ENCODE measurements around the gene ID2. TPM values are rescaled to one million over a fixed set of nuclear protein-coding genes. Genes with fewer than 3 reads are reported as not detected.

ID2 gene
- total and polyA plus RNA-seq, 2 of the 13 experiments (the other 11 are each of a cell fraction or from before 2014, with no cell fraction given) = 214 to 719 TPM

DNA sequence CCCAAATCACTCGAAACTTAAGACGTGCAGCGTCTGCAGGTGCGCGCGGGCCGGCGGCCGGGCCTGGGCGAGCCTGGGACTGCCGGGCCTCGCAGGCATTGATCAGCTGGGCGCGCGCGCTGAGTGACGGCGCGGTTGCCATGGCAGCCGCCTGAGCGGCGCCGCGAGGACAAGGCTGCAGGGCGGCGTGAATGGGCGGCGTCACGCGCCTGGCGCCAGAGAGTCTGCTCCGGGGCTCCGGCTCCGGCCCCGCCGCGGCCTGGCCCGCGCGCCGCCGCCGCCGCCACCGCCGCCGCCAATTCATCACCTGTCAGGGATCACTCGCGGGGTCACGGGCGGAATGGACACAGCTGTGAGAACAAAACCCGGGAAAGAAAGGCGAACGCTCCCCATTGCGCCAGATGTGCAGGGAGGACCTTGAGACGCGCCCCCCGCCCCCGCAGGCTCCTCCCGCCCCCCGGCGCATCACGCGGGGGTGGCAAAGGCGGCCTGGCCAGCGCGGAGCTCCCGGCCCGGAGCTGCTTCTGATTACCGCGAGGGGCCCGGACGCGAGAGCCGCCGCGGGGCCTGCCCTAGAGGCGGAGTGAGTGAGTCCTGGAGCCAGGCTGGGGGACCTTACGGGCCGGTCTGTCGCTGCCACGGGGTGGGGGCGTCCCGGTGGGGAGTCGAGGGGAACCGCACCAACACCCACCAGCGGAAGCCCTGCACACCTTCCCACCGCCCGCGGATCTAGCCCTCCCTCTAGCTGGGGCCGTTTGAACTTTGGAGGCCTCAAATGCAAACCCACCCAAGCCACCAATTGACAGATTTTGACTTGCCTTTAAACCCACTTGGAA lies 2.9 kb upstream of the ID2 start (continued):
- TF ChIP-seq HNF1A (IDR thresholded peaks at IDR 0.05; ENCODE audit: low read depth) (peak; percentile 32; the same call in 1 of the 2 replicates), HNF1A (CRISPR knock-in tag; IDR thresholded peaks at IDR 0.05; ENCODE audit: borderline replicate concordance) (peak; percentile 83), ZNF510 (CRISPR knock-in tag; IDR thresholded peaks at IDR 0.05; ENCODE audit: low read depth) (no peak), ARNT2 (CRISPR knock-in tag; IDR thresholded peaks at IDR 0.05; ENCODE audit: low read depth) (peak; percentile 86), ZNF550 (CRISPR knock-in tag; IDR thresholded peaks at IDR 0.05; ENCODE audit: borderline replicate concordance) (no peak), ZNF678 (CRISPR knock-in tag; IDR thresholded peaks at IDR 0.05) (peak; percentile 58), ZNF652 (CRISPR knock-in tag; IDR thresholded peaks at IDR 0.05; ENCODE audit: borderline replicate concordance, low read depth) (no peak), SP4 (CRISPR knock-in tag; IDR thresholded peaks at IDR 0.05) (peak; percentile 17; the same call in 1 of the 2 replicates), ZNF549 (CRISPR knock-in tag; IDR thresholded peaks at IDR 0.05) (no peak), NKX3-1 (CRISPR knock-in tag; IDR thresholded peaks at IDR 0.05) (0 out of 2 replicates have a peak, but pooled peaks have one; percentile 18), HIC2 (CRISPR knock-in tag; IDR thresholded peaks at IDR 0.05; ENCODE audit: low read depth) (no peak), ZNF160 (CRISPR knock-in tag; IDR thresholded peaks at IDR 0.05) (no peak; the same call in 1 of the 2 replicates), SNAPC5 (CRISPR knock-in tag; IDR thresholded peaks at IDR 0.05; ENCODE audit: borderline replicate concordance) (no peak), PHF21A (CRISPR knock-in tag; IDR thresholded peaks at IDR 0.05) (peak; percentile 33; the same call in 1 of the 2 replicates), TAF1 (CRISPR knock-in tag; IDR thresholded peaks at IDR 0.05) (peak; percentile 73; the same call in 1 of the 2 replicates)
- TF ChIP-seq, protein P1, sequence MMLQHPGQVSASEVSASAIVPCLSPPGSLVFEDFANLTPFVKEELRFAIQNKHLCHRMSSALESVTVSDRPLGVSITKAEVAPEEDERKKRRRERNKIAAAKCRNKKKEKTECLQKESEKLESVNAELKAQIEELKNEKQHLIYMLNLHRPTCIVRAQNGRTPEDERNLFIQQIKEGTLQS (CRISPR knock-in tag; IDR thresholded peaks at IDR 0.05) = peak; percentile 49; the same call in 1 of the 2 replicates
- TF ChIP-seq, protein P2, sequence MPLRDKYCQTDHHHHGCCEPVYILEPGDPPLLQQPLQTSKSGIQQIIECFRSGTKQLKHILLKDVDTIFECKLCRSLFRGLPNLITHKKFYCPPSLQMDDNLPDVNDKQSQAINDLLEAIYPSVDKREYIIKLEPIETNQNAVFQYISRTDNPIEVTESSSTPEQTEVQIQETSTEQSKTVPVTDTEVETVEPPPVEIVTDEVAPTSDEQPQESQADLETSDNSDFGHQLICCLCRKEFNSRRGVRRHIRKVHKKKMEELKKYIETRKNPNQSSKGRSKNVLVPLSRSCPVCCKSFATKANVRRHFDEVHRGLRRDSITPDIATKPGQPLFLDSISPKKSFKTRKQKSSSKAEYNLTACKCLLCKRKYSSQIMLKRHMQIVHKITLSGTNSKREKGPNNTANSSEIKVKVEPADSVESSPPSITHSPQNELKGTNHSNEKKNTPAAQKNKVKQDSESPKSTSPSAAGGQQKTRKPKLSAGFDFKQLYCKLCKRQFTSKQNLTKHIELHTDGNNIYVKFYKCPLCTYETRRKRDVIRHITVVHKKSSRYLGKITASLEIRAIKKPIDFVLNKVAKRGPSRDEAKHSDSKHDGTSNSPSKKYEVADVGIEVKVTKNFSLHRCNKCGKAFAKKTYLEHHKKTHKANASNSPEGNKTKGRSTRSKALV (CRISPR knock-in tag; IDR thresholded peaks at IDR 0.05) = no peak; the same call in 1 of the 2 replicates
- TF ChIP-seq, protein P3, sequence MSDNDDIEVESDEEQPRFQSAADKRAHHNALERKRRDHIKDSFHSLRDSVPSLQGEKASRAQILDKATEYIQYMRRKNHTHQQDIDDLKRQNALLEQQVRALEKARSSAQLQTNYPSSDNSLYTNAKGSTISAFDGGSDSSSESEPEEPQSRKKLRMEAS (IDR thresholded peaks at IDR 0.05) = peak; percentile 84

Data from HepG2 (cell line).